ENCODE measurements around the gene CYP19A1. TPM values are rescaled to one million over a fixed set of nuclear protein-coding genes. Genes with fewer than 3 reads are reported as not detected.
A peak's percentile ranks its signal among the peaks of the same experiment; 100 is the strongest.

CYP19A1 gene
- total and polyA plus RNA-seq, 9 of the 15 experiments (the other 6 are each of a cell fraction or from before 2014, with no cell fraction given): 0.16 to 0.63 (median 0.47) TPM; not detected in 3

DNA sequence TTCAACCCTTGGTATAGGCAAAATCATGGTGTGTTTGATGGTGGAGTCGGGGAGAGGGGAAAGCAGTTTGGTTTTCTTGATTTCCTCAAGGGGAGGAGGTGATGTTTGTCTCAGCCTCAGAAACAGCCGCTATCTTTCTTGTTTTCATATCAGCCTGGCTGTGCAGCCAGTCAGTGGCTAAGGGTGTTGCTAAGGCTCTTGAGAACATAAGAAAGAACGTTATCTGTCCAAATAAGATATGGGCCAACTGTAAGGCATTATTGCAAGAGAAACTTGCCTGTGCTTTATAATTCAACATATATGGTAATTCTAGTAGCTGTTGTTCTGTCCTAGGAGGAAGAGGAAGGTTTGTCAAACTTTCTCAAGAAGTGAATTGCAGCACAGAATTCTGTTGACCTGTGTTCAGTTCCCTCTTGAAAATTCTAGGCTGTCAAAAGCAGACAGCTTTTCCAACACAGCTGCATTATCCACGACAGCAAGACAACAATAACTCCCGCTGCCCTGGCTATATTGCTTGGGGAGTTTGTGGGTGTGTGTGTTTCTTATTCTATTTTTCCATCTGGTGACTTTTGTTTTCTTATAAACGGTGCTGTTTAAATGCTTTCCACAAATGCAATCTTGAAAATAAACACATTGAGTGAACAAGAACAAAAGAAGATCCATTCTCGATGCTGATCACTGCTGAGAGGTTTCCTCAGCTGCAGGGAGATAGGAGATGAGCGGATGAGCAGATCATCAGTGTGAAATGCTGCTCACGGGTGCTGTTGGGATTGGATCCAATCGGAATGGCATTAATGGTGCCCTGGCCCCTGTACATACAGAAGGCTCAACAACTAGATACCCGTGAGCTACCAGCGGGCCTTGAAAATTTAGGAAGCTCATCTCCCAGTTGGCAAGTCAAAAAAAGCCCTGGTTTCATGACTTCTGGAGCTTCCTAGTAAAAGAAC is 152.9 kb downstream of the CYP19A1 start (continued):
- TF ChIP-seq, protein P1, sequence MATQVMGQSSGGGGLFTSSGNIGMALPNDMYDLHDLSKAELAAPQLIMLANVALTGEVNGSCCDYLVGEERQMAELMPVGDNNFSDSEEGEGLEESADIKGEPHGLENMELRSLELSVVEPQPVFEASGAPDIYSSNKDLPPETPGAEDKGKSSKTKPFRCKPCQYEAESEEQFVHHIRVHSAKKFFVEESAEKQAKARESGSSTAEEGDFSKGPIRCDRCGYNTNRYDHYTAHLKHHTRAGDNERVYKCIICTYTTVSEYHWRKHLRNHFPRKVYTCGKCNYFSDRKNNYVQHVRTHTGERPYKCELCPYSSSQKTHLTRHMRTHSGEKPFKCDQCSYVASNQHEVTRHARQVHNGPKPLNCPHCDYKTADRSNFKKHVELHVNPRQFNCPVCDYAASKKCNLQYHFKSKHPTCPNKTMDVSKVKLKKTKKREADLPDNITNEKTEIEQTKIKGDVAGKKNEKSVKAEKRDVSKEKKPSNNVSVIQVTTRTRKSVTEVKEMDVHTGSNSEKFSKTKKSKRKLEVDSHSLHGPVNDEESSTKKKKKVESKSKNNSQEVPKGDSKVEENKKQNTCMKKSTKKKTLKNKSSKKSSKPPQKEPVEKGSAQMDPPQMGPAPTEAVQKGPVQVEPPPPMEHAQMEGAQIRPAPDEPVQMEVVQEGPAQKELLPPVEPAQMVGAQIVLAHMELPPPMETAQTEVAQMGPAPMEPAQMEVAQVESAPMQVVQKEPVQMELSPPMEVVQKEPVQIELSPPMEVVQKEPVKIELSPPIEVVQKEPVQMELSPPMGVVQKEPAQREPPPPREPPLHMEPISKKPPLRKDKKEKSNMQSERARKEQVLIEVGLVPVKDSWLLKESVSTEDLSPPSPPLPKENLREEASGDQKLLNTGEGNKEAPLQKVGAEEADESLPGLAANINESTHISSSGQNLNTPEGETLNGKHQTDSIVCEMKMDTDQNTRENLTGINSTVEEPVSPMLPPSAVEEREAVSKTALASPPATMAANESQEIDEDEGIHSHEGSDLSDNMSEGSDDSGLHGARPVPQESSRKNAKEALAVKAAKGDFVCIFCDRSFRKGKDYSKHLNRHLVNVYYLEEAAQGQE (IDR thresholded peaks at IDR 0.05; ENCODE audit: borderline replicate concordance): no peak
- TF ChIP-seq, protein P1 (CRISPR knock-in tag; IDR thresholded peaks at IDR 0.05; ENCODE audit: low read depth): no peak
- no peak for TF ChIP-seq KLF13 (tag; IDR thresholded peaks at IDR 0.05; ENCODE audit: borderline replicate concordance, low read depth)
- TF ChIP-seq ERF (CRISPR knock-in tag; IDR thresholded peaks at IDR 0.05): no peak
- TF ChIP-seq MAZ (CRISPR knock-in tag; conservative IDR thresholded peaks at IDR 0.05 in 1 of 2, IDR thresholded peaks at IDR 0.05 in 1 of 2): no peak
- TF ChIP-seq, protein P2, sequence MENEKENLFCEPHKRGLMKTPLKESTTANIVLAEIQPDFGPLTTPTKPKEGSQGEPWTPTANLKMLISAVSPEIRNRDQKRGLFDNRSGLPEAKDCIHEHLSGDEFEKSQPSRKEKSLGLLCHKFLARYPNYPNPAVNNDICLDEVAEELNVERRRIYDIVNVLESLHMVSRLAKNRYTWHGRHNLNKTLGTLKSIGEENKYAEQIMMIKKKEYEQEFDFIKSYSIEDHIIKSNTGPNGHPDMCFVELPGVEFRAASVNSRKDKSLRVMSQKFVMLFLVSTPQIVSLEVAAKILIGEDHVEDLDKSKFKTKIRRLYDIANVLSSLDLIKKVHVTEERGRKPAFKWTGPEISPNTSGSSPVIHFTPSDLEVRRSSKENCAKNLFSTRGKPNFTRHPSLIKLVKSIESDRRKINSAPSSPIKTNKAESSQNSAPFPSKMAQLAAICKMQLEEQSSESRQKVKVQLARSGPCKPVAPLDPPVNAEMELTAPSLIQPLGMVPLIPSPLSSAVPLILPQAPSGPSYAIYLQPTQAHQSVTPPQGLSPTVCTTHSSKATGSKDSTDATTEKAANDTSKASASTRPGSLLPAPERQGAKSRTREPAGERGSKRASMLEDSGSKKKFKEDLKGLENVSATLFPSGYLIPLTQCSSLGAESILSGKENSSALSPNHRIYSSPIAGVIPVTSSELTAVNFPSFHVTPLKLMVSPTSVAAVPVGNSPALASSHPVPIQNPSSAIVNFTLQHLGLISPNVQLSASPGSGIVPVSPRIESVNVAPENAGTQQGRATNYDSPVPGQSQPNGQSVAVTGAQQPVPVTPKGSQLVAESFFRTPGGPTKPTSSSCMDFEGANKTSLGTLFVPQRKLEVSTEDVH (IDR thresholded peaks at IDR 0.05; ENCODE audit: low read depth, partially characterized antibody): no peak
- TF ChIP-seq MYBL2 (IDR thresholded peaks at IDR 0.05; ENCODE audit: low read depth): no peak
- TF ChIP-seq MYBL2 (CRISPR knock-in tag; IDR thresholded peaks at IDR 0.05; ENCODE audit: borderline replicate concordance): no peak
- no peak for TF ChIP-seq RAD21 (CRISPR knock-in tag; conservative IDR thresholded peaks at IDR 0.05 in 1 of 2, IDR thresholded peaks at IDR 0.05 in 1 of 2)
- TF ChIP-seq SNRNP70 (optimal IDR thresholded peaks at IDR 0.05; ENCODE audit: low read depth, low read length): no peak
- no peak for TF ChIP-seq ZBTB7A (IDR thresholded peaks at IDR 0.05; ENCODE audit: borderline replicate concordance, control insufficient read depth, low read depth, low read length)
- no peak for TF ChIP-seq ZNF444 (CRISPR knock-in tag; IDR thresholded peaks at IDR 0.05)
- TF ChIP-seq GATAD2B (IDR thresholded peaks at IDR 0.05; ENCODE audit: borderline replicate concordance): no peak
- no peak for TF ChIP-seq MCM7 (IDR thresholded peaks at IDR 0.05)
- TF ChIP-seq TBL1XR1 (IDR thresholded peaks at IDR 0.05; ENCODE audit: low read length in 2 of 2): peak in 1 of 2 experiments; percentile 35; a peak in 1 of 4 replicates
- TF ChIP-seq PURB (CRISPR knock-in tag; IDR thresholded peaks at IDR 0.05; ENCODE audit: low read depth): no peak

Data from K562 (cell line).